IPS DF 6.9 (cell line): ENCODE data around the gene CES1.
"Not testable (repeated sequence)": the region's sequence is repeated elsewhere in the genome, so short reads cannot be mapped to it uniquely, and the experiment has no call there.

Experiments
- DNase-seq: peaks from one replicate; pipeline ENCODE4 v3.0.0-alpha.2; 2013; ENCODE audit warnings: low read depth, low spot score
- H3K27ac ChIP-seq: one replicate; pipeline ENCODE4 v1.5.1; 2013; ENCODE audit warnings: low read length, control low read depth
- H3K27me3 ChIP-seq: 2 replicates; pipeline ENCODE4 v1.6.1; 2013; ENCODE audit warnings: mild to moderate bottlenecking, low read length; ENCODE audit not compliant: control insufficient read depth, insufficient read depth
- H3K36me3 ChIP-seq: 2 replicates; pipeline ENCODE4 v1.6.1; 2013; ENCODE audit warnings: low read length; ENCODE audit not compliant: control insufficient read depth, insufficient read depth
- H3K4me1 ChIP-seq: 2 replicates; pipeline ENCODE4 v1.6.1; 2013; ENCODE audit warnings: low read length; ENCODE audit not compliant: control insufficient read depth, insufficient read depth
- H3K4me3 ChIP-seq: 2 replicates; pipeline ENCODE4 v1.5.1; 2013; ENCODE audit warnings: mild to moderate bottlenecking, low read length
- H3K9me3 ChIP-seq: 2 replicates; pipeline ENCODE4 v1.6.1; 2013; ENCODE audit warnings: low read length, inconsistent platforms; ENCODE audit not compliant: control insufficient read depth, insufficient read depth
- WGBS: extraction: QIAGEN DNeasy Blood & Tissue Kit; methylation state at CpG from one replicate; pipeline ENCODE4 v1.1.7; 2013; ENCODE audit warnings: mixed read lengths, missing lambda C conversion rate; ENCODE audit not compliant: insufficient read length, insufficient coverage; 5-methylcytosine and 5-hydroxymethylcytosine counted together

CES1 gene

DNA sequence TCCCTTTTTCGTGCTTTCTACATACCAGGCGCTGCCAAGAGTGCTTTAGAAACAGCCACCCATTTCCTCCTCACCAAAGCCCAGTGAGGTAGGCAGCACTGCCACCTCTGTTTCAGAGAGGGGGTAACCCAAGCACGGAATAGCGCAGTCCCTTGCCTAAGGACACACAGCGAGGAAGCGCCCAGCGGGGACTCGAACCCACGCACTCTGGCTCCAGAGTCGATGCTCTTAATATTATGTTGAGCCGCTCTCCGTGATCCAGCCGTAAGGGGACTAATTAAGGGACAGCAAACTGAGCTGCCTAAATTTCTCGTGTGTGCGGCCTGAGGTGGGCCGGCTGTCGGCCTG, 497 bp downstream of the CES1 start:
- H3K27me3 ChIP-seq: no peaks in the 10 kb centered on the region
- no peaks in the 10 kb centered on the region for H3K9me3 ChIP-seq
- H3K27ac ChIP-seq: no peak overlapping the region
- H3K4me1 ChIP-seq: no peaks in the 10 kb centered on the region
- H3K36me3 ChIP-seq: no peaks in the 10 kb centered on the region
- H3K4me3 ChIP-seq: no peak overlapping the region
- WGBS: no CpG with 5 or more reads among the region's 17 CpGs
- DNase-seq: no peak

DNA sequence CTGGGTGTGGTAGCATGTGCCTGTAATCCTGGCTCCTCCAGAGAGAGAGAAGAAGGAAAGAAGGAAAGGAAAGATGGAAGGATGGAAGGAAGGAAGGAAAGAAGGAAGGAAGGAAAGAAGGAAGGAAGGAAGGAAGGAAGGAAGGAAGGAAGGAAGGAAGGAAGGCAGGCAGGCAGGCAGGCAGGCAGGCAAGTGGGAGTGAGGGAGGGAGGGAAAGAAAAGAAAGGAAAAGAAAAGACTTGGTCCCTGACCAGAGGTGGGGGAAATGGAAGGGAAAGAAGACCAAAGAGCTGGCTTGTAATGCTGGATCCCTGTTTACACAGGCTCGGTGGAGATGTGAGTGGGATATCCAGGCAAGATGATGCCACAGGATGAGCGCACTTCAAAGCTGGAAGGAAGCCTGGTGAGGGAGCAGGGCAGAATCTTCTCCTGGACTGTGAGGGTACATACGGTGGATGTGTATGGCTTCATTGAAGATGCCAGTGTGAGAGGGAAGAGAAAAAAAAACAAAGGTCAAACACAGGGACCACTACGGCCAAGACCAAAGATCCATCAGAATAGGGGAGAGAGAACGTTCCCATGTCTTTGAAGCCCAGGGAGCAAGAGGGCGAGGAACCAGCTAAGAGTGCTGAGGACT, 2.1 kb downstream of the CES1 start:
- Histone ChIP-seq H3K27ac (no peak overlapping the region), H3K36me3 (no peaks in the 10 kb centered on the region), H3K27me3 (no peaks in the 10 kb centered on the region), H3K4me1 (no peaks in the 10 kb centered on the region), H3K4me3 (no peak overlapping the region), H3K9me3 (no peaks in the 10 kb centered on the region)
- DNase-seq: no peak
- WGBS: no CpG with 5 or more reads among the region's 6 CpGs

DNA sequence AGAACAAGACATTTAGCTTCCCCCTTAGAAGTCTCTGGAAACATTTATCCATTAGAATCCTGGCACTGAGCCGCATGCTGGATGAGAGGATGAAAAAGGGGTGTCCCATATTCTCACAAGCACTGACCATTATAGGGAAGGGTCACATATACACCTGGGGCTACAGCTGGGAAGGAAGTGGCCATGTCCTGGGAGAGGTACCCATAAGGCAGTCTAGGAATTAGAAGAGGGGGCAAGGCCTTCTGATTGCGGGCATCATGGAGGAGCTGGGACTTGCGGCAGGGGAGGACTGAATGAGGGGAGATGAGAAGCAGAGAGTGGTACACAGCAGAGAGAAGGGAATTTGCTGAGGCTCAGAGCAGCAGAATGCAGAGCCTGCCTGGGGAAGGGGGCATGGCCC, 3.7 kb downstream of the CES1 start:
- H3K4me3 ChIP-seq, H3K27me3 ChIP-seq, H3K27ac ChIP-seq, DNase-seq, H3K9me3 ChIP-seq, H3K4me1 ChIP-seq, H3K36me3 ChIP-seq: not testable (repeated sequence)
- no CpG with 5 or more reads among the region's 3 CpGs for WGBS

DNA sequence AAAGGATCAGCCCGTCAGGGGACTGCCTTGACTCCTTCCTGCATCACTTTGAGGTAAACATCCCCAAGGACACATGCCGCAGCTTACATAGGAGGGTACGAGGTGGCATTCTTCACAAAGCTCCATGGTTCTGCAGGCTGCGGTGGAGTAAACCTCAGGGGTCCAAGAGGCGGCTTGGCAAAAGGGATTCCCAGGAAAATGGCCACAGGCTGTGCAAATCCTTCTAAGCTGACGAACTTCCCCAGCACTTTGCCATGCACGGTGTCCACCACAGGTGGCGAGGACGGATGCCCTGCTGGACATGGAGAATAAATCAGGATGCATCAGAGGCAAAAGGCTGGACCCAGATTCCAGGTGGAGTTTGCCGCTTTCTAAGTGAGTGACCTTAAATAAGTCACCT, 4.2 kb downstream of the CES1 start:
- Histone ChIP-seq H3K27ac (no peak overlapping the region), H3K27me3 (no peaks in the 10 kb centered on the region), H3K4me1 (no peaks in the 10 kb centered on the region), H3K9me3 (no peaks in the 10 kb centered on the region), H3K36me3 (no peaks in the 10 kb centered on the region), H3K4me3 (no peak overlapping the region)
- no peak for DNase-seq
- WGBS: no CpG with 5 or more reads among the region's 10 CpGs

DNA sequence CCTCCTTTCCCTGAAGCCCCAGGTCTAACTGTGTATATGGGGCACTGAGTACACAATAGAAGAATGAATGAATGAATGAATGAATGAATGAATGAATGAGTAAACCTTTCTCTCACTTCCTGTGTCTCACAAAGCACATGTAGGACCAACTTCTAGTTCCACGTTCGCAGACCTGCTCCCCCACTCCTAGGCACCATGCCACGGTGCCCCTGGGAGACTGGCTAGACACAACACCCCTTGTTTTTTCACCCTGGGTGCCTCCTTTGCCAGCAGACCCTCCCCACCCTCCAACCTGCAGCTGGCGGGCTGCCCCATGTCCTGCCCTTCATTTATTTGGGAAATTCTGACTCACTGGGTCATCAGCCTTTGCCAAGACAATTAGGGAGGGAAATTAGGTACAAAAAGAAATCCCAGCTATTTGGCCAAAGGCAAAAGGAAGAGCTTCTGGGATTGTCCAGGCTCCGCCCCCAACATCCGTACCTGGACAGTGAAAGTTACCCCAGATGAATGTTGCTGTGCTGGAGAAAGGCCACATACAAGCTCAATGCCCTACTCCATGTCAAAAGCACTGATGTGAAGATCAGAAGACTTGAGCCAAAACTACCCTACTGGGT, 7.7 kb downstream of the CES1 start:
- no peaks in the 10 kb centered on the region for H3K36me3 ChIP-seq
- no peak for DNase-seq
- no CpG with 5 or more reads among the region's 6 CpGs for WGBS
- H3K4me3 ChIP-seq: no peak overlapping the region
- no peaks in the 10 kb centered on the region for H3K27me3 ChIP-seq
- H3K4me1 ChIP-seq: no peaks in the 10 kb centered on the region
- no peak overlapping the region for H3K27ac ChIP-seq
- no peaks in the 10 kb centered on the region for H3K9me3 ChIP-seq

DNA sequence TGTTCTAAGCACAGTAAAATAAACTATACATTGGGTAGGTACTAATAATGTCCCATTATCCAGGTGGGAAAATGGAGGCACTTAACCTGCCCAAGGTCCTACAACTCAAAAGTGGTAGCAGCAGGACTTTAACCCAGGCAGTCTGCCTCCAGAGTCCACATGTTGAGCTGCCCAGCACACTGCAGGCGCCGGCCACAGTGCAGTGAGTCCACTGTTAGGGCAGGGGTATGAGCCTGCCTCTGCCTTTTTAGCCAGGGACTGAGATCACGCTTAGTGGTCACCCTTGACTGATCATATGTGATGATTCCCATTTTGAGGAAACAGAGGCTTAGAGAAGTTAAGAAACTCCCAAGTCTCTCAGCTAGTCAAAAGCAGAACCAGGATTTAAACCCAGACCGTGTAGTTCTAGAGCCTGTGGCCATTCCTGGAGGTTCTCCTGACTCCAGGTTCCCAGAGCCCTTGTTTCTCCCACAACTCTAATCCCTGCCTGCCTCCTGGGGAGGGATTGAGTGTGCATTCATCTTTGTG, 8.4 kb downstream of the CES1 start:
- whole genome bisulfite sequencing: no CpG with 5 or more reads among the region's 4 CpGs
- no peak overlapping the region for H3K27ac ChIP-seq
- H3K27me3 ChIP-seq: no peaks in the 10 kb centered on the region
- no peak for DNase-seq
- H3K36me3 ChIP-seq: no peaks in the 10 kb centered on the region
- no peaks in the 10 kb centered on the region for H3K4me1 ChIP-seq
- no peak overlapping the region for H3K4me3 ChIP-seq
- no peaks in the 10 kb centered on the region for H3K9me3 ChIP-seq

DNA sequence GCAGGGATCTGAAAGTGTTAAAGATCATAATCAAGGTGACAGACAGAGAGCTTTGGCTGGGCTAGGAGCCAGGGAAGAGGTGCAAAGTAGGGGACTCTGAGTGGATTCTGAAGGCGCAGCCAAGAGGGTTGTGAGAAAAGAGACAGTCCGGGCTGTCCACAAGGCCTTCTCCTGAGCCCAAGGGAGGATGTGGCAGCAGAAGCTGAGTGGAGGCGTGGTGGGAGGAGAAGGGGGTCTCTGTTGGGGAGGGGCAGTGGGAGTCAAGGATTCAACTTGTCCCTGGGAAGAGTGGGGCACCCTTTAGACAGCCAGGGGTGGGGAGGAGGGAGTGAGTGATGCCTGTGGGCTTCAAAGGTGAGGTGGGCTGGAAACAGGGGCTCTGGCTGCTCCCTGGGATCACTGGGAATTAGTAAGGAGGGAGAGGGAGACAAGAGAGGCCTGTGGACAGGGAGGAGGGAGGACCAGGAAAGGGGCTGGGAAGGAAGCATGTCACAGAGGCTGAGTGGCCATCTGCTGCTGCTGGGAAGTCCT, 10.6 kb downstream of the CES1 start:
- no CpG with 5 or more reads among the region's 3 CpGs for WGBS
- H3K27ac ChIP-seq: no peak overlapping the region
- no peak overlapping the region for H3K4me3 ChIP-seq
- H3K27me3 ChIP-seq: no peaks in the 10 kb centered on the region
- DNase-seq: no peak
- H3K4me1 ChIP-seq: no peaks in the 10 kb centered on the region
- H3K9me3 ChIP-seq: no peaks in the 10 kb centered on the region
- H3K36me3 ChIP-seq: no peaks in the 10 kb centered on the region

DNA sequence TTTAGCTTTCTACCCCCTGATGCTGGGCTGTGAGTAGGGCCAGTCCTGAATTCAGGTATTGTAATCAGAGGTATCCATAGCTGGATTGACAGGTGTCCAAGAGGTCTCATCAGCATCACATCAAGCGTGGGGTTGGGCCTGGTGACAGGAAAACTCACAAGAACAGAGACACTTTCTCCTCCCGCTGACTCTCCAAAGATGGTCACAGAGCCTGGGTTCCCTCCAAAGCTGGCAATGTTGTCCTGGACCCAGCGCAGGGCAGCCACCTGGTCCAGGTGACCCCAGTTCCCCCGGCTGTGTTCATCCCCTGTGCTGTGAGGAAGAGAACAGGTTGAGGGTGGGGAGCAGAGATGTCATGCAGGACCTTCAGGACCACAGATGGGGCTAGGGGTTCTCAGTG, 11.7 kb downstream of the CES1 start:
- H3K27me3 ChIP-seq: no peaks in the 10 kb centered on the region
- DNase-seq: no peak
- H3K9me3 ChIP-seq: no peaks in the 10 kb centered on the region
- no CpG with 5 or more reads among the region's 4 CpGs for WGBS
- H3K27ac ChIP-seq: no peak overlapping the region
- no peak overlapping the region for H3K4me3 ChIP-seq
- no peaks in the 10 kb centered on the region for H3K36me3 ChIP-seq
- no peaks in the 10 kb centered on the region for H3K4me1 ChIP-seq

DNA sequence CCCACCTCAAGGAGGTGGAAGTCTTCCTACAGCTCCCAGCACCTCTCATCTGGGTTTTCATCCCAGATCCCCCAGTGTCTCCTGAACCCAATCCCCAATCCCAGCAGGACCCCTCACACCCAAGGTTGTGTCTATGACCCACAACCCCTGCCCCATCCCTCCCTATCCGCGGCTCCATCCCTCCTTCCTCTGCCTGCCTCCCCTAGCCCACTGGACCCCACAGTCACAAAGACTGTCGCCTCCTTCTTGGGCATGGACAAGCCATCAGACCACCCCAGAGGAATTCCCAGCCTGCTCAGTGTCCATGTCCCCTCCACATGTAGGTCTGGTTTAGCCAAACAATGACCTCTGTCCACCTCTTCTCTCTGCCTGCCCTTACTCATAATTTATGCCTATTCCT, 12.3 kb downstream of the CES1 start:
- Histone ChIP-seq H3K9me3 (no peaks in the 10 kb centered on the region), H3K4me3 (no peak overlapping the region), H3K4me1 (no peaks in the 10 kb centered on the region), H3K36me3 (no peaks in the 10 kb centered on the region), H3K27me3 (no peaks in the 10 kb centered on the region), H3K27ac (no peak overlapping the region)
- DNase-seq: no peak
- no CpG with 5 or more reads among the region's 3 CpGs for WGBS

DNA sequence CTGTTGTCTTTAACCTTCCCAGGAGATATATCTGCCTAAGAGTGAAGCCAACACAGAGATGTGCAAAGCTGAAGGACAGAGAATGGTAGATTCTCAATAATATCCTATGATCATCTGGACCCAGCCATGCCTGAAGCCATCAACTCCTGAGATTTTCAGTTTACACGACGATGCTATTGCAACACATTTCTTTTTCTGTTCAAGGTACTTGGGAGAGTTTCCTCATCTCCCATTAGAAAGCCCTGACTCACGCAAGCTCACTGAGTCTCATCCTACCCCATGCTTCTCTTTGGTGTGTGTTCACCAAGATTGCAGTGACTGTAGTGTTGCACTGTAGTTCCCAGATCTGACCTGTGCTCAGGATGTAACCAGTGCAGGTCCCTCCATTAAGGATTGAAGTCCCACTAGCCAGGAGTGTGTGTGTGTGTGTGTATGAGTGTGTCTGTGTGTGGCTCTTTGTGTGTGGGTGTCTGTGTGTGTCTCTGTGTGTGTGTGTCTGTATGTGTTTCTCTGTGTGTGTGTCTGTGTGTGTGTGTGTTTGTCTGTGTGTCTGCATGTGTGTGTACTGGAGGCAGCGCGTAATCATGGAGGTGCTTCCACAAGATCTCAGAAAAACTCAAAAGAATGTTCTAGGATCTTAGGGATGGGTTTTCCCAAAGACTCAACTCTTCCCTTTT, 15.5 kb downstream of the CES1 start:
- Histone ChIP-seq H3K4me3 (no peak overlapping the region), H3K9me3 (no peaks in the 10 kb centered on the region), H3K27me3 (no peaks in the 10 kb centered on the region), H3K36me3 (no peaks in the 10 kb centered on the region), H3K27ac (no peak overlapping the region), H3K4me1 (no peaks in the 10 kb centered on the region)
- no CpG with 5 or more reads among the region's 5 CpGs for WGBS
- no peak for DNase-seq
